HG03521 (cell line): Measurements from ENCODE around the gene OLFM4.

Source experiments
- ATAC-seq: cut with Tn5 transposase; IDR thresholded peaks from one replicate; pipeline ENCODE4 v1.9.1; 2021; ENCODE audit warnings: mild to moderate bottlenecking, moderate library complexity; ENCODE audit not compliant: unreplicated experiment

Gene OLFM4

DNA sequence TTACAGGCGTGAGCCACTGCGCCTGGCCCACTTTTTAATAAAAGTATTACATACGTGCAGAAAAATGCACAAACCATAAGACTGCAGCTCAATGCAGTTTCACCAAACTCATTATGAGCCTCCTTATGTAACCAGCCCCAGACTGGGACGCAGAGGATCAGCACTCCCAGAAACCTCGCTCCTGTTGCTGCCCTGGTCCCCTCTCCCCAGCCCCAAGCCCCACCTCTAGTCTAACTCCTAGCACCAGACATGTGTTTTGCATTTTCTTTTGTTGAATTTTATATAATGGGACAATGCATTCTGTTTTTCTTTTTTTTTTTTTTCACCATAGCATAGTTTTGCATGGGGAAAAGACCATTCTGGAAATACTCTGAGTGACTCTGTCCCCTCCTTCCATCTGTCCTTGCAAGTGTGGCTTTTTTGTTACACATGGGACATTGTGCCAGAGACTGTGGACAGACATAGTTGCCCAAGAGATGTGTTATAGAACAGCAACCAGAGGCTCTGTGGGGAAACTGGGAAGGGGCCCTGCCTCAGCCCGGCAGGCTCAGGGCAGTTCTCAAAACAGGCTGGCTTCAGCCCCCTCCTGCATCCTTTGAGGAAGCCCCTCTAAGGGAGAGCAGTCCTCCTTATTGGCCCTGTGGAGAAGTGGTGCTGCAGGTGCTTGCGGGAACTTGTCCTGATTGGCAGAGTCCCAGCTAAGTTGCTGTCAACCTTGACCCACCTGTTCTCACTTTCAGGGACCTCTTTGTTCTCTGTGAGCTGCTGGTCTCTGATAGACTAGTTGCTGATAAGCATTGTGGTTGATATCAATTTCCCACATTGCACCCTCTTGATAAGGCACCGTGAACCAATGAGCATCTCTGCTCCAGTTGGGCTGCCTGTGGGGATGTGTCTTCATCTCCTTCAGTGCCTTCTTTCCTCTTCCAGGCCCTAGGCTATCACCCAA, 13.8 kb upstream of the OLFM4 start:
- no peak for ATAC-seq

DNA sequence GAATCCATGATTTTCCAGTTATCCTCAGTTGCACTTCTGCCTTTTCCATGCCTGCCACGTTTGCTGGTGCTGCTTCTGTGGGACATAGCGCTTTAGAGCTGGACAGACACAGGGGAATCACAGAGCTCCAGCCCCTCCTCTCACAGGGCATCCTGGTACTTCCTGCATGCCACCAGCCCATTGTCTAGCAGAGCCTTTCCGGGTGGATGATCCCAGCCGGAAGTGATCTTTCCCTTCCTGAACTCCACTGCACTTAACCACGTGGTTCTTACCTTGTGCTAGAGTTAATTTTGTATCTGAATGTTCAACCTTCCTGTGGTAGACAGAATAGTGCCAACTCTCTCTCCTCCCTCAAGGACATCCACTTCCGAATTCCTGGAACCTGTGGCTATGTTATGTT, 12.6 kb upstream of the OLFM4 start:
- no peak for ATAC-seq

DNA sequence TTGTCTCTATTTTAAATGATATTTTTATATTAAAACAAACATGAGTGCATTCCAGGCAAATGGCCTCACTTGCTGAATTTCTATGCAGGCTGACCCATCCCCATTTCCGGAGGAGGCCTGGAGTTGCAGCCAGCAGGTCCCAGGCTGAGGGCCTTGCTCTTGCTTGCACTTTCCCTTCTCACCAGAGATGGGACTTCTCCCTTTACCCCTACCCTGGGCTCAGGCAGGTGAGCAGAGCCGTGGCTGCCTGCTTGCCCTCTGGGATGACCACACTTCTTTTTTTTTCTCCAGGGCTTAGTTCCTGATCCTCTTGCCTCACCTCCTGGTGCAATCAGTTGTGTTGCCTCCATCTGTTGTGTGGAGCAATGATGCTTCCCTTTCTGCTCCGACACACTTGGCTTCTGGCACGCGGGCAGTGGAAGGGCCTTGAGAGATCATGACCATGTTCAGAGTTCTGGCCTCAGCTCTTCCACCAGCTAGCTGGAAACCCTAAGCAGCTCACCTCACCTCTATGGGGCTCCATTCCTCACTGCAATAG, 11.1 kb upstream of the OLFM4 start:
- no peak for ATAC-seq

DNA sequence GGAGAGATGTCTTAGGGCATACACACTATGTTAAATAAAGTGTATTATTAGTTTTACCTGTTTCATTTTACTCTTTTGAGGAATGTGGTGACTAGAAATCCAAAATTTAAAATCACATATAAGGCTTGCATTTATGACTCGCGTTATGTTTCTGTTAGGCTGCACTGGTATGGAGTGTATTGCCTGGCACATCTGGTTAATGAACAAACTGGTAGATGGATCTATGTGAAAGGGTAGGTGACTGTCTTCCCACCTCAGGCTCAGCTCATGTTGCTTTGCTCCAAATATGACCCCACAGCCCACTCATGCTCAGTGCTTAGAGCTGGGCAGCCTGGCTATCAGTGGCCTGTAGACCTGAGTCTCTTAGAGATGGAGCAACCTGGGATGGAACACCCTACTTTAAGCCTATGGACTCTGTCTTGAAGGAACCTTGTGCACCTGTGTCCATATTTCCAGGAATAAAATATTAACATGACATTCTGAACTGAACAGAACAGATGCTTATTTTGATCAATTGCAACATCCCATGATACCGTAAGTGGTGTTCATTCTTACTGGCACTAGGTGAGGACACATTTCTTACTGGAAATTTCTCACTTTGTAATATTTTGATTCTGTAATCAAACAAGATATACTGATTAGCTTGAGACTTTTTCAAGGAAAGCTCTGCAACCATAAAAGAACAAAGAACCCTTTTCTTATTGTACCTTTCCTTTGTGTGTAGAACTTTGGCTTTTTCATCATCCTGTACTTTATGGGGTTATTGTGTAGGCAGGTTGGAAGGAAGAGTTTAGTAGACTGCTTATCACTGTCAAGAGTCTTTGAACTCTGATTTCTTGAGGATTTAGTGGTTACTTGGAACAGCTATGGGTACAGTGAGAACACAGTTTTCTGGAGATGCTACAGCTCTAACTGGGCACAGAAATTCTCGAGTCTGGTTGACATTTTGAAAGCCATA, 9.6 kb upstream of the OLFM4 start:
- no peak for ATAC-seq

DNA sequence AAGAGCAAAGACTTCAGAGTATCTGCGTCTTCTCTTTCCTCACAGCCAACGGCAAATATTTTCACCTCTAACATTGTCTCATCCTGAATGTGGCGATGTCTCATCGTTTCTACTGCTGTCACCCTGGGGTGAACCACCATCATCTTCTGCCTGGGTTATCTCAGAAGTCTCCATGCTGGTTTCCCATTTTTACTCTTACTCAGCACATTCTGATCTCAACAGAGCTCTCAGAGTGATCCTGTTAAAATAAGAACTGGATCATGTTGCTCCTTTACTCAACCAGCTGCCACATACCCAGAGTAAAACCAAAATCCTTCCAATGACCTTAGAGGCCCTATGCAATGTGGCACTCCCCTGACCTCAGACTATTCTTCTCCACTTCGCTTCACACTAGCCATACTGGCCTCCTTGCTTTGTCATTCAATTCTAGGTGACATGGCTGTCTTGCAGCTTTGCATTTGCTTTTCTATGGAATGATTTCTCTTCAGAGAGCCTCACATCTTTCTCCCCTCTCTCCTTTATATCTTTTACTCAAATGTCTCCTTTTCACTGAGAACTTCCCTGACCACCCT, 7.8 kb upstream of the OLFM4 start:
- no peak for ATAC-seq

DNA sequence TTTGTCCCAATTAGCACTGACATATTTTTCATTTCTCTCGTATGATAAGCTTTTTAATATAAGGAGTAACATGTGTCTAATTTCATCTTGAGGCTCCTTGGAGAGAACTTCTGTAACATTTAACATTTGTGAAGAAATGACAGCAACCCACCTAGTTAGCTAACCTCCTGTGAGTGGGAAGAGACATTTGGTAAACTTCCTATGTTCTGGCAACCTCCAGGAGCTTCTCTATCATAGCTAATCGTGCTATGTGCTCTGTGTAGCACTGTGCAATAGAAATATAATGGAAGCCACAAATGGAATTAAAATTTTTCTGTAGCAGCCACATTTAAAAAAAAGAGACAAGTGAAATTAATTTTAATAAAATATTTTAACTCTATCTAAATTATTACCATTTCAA, 5.4 kb upstream of the OLFM4 start:
- ATAC-seq = no peak

DNA sequence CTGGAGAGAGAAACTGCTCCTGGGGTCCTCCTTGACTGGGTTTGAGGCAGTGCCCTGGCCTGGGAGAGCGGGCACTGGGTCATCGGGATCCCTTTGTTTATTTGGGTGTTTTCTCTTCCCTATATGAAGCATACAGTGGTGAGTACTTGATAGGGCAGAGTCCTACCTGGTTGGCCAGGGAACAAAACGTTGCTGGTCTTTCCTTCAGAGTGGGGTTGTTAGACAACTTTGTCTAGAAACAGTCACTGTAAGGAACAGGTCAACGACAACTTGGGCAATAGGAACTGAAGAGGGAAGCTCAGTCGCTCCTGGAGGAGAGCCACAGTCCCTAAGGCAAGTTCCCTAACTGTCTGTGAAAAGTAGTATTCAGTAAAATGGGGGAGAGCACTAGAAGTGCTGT, 550 bp upstream of the OLFM4 start:
- no peak for ATAC-seq

DNA sequence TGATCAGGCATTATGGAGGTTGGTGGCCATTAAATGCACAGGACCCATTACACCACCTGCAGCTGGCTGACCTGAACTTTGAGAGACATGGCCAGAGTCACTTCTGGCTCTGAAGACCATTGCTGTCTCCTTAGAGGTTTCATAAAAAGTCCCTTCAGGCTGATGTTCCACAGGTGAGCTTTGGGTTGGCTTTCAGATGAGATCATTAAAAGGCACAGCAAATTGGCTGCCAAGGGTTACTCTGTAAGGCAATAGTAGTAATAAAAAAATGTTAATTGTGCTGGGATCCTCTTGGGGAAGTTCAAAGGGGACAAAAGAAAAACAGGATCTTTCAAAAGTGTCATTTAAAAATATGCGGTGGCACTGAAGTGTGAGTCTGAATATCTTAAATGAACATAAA, 4.2 kb downstream of the OLFM4 start:
- ATAC-seq = no peak

DNA sequence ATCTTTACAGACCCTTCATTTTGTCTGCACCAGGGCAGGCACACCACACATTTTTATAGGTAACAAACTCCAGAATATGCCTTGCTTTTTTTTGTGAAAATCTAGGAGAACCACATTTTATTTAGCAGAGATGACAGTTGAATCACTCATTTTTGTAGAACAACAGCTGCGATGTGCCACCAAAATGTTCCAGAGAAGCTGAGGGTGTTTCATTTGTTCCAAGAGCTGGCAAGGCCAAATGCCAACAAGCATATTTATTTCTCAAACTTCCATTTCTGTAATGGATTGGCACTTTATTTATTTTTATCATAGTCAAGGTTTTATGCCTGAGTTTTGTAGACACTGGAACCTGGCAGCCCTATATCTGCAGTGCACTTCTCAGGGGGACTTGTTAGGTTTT, 10.4 kb downstream of the OLFM4 start:
- no peak for ATAC-seq

DNA sequence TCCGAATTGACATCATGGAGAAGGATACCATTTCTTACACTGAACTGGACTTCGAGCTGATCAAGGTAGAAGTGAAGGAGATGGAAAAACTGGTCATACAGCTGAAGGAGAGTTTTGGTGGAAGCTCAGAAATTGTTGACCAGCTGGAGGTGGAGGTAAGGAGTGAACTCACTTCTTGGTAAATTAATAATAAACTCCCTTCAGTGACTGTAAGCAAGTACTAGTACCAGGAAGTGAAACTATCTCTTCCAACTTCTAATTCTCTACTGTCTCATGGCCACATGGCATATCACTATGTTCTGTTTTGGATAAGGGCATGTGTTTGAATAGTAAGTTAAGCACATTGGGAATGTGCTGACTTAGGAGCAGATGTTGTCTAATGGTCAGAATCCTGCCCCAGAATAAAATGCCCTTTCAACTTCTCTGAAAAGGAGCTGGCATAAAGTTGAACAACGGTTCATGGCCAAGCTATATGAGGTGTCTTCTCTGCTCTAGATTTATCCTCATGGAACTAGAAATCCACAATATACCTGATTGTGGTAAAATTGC, 13.4 kb downstream of the OLFM4 start:
- ATAC-seq = no peak

DNA sequence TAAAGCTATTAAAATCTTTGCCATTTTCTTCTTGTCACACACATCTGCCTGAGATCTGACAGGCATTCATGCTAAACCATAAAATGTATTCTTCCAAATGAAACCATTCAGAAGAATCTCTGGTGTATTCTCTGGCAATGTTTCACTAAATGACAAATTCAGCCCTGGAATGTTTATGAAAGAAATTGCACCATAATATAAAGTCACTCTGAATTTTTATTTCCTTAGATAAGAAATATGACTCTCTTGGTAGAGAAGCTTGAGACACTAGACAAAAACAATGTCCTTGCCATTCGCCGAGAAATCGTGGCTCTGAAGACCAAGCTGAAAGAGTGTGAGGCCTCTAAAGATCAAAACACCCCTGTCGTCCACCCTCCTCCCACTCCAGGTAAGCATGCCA, 14.3 kb downstream of the OLFM4 start:
- ATAC-seq = no peak

DNA sequence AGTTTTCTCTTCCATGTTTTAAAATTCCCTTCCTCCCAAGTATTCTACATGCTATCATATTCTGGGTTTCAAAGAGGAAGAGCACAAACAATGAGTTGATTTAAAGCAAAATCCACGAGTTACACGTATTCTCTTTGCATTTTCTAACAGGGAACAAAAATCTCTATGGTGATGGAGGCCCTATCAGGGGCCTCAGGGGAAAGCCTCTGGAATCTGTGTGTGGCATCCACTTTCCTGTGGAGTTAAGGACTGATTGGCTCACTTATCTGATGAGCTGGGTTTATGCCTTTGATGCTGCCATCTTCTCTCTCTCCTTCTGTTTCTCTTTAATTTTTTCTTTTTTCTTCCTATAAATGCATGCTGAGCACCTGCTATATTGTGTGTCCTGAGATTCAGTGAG, 14.8 kb downstream of the OLFM4 start:
- ATAC-seq = no peak

DNA sequence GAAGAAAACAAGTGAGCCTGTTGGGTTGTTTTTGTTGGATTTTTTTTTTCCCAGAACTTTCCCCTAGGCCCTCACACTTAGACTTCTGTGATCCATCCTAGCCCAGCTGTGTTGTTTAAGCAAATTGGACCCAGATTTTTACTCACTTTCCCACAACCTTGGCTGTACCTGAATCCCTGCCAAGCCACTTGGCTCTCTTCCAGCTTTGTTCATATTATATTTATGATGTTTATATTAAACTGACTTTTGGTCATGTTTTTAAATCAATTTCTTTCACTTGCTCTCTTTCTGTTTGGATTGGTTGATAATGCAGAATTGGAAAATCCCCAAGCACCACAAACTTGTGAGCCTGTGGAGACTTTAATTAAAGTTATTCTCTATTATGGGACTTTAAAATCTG, 16.6 kb downstream of the OLFM4 start:
- no peak for ATAC-seq

DNA sequence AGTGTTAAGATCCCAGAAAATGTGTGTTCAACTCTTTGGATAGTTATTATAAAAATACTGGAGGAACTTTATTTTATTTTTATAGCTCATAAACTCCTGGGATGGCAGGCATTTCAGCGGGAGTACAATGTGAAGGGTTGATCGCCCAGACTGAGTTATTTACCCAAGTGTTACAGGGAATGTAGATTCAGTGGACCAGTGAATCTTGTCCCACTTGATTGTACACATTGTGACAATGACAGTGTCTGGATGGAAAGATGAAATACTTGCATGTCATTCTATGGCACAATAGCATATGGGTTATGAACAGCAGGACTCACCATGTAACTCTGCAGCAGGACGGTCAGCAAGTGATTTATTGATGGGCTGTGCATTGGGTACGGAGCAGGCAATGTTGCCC, 20.3 kb downstream of the OLFM4 start:
- ATAC-seq = no peak

DNA sequence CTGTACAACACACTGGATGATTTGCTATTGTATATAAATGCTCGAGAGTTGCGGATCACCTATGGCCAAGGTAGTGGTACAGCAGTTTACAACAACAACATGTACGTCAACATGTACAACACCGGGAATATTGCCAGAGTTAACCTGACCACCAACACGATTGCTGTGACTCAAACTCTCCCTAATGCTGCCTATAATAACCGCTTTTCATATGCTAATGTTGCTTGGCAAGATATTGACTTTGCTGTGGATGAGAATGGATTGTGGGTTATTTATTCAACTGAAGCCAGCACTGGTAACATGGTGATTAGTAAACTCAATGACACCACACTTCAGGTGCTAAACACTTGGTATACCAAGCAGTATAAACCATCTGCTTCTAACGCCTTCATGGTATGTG, 21.5 kb downstream of the OLFM4 start:
- ATAC-seq = no peak

DNA sequence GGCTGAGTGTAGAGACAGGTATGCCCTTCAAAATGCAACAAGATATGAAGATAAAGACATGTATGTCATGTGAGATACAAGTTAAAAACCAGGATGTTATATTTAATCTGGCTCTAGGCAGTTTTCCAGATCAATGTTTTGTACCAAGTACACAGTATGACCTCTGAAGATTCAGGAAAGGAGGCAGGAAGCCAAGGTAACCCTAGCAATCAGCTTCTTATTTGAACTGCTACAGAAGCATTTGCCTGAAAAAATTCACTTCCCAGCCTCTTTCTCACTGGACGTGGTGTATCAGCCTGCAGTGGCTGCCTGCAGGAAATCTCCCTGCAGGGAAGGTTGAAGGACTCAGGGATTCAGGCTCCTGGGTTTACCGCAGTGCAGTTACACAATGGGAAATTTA, 24.1 kb downstream of the OLFM4 start:
- no peak for ATAC-seq

DNA sequence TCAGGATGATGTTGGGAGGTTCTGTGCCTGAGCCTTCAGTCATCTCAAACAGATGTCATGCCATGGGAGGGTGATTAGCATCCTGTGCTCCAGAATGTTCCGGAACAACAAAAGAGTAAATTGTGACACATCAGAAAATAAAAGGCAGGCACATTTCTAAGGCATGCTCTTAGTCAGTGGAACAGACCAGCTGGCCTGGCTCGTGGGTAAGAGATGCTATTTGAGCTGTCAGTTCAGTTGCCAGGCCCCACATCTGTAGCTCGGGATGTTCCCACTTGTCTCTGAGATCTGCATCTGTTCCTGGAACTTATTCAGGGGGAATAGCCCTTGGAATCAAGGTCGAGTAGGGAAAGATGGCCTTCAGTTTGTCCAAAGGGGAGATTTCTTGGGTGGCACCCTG, 26.0 kb downstream of the OLFM4 start:
- ATAC-seq = no peak

DNA sequence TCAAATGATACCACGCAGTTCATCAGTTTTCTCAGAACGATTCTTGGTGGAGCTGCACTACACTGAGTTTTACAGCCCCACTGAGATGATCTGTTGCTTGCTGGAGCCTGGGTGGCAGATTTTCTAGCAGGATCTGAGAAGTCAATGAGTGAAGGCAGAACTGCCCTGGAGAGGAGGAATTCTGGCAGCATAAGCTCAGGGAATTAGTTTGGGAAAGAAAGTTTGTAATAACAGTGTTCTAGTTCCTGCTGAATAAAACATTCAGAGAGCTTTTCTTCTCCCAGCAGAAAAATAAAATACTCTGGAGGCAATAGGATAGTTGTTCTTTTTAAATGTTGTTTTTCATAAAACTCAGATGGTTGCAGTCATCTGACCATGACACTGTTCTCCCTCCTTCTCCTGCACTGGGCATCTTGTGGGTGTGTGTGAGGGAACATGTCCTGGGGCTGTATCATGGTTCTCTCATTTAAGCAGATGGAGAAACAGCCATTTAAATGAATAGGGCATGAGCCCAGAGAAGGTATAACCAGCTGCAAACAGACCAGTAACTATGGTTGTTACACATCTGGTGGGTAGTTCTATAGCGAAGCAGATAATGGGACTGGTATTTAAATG, 29.6 kb downstream of the OLFM4 start:
- ATAC-seq = no peak

DNA sequence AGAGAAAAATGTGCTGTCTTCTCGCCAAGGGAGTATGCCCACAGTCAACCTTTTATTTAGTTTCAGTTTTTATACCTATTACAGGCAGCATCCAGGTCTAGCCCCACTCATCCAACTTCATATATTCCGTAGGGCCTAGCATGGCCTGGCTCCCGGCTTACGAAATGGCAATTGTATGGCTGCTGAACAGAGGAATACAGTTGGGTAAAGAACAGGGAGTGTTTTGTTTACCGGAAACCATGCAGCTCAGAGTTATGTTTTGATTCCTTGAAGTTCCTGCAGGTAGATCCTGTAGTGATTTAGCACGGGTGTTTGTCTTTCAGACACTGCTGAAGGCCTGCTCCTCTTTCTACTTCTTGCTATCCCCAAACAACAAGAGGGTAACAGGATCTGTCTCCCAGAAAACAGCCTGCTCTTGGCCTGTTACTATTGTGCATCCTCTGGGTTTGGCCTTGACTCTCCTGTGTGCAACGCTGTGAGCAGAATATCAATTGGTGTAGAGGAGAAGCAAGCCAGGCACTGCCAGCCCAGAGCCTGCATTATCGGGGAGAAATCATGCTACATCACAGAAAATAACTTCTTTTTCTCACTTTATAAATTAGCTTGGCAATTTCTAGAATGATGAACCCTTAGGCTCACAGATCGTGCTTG, 32.4 kb downstream of the OLFM4 start:
- no peak for ATAC-seq

DNA sequence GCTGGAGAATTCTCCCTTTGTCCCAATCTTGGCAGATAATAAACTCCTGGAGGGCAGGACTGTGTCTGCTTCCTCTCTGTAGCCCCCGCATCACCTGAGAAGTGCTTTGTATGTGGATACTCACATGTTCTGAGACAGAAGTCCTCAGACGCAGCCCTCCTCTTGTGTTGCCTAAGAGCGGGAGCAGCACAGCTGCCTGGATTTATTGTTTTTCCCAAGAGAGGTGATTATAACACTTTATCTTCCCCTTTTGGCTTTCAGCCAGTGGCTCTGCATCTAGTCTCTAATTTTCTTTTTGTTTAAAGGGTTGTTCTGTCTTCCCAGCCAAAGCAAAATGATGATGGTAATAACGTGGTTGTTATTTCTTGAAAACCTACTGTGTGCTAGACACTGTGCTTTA, 36.1 kb downstream of the OLFM4 start:
- no peak for ATAC-seq
